HepG2 (cell line): Measurements from ENCODE around the gene USP24. TPM values are rescaled to one million over a fixed set of nuclear protein-coding genes. Genes with fewer than 3 reads are reported as not detected.

Source experiments
- BRCA1 ChIP-seq: sonication (generic); formaldehyde crosslinking; IDR thresholded peaks from 2 replicates; pipeline ENCODE4 v1.4.0; 2020; ENCODE audit warnings: missing genetic modification reagents
- CBX5 ChIP-seq: sonication (generic); formaldehyde crosslinking; IDR thresholded peaks from 2 replicates; pipeline ENCODE4 v1.4.0; 2020; ENCODE audit warnings: missing genetic modification reagents, borderline replicate concordance
- CEBPZ ChIP-seq: IDR thresholded peaks from 2 replicates; pipeline ENCODE4 v1.6.1; 2012; ENCODE audit warnings: low read length, improper control_type of control experiment
- MATR3 ChIP-seq: sonication (generic); formaldehyde crosslinking; IDR thresholded peaks from 2 replicates; pipeline ENCODE4 v1.4.0; 2020; ENCODE audit warnings: missing genetic modification reagents
- MBD4 ChIP-seq: IDR thresholded peaks from 2 replicates; pipeline ENCODE4 v1.6.1; 2012; ENCODE audit warnings: low read length, inconsistent platforms, borderline replicate concordance
- MTA1 ChIP-seq: sonication (generic); formaldehyde crosslinking; IDR thresholded peaks from 2 replicates; pipeline ENCODE4 v1.4.0; 2020; ENCODE audit warnings: missing genetic modification reagents, mild to moderate bottlenecking, borderline replicate concordance
- NFYC ChIP-seq: IDR thresholded peaks from 2 replicates; pipeline ENCODE4 v1.6.1; 2016; ENCODE audit warnings: missing genetic modification reagents, missing compliant biosample characterization
- NPAS2 ChIP-seq: sonication (generic); formaldehyde crosslinking; IDR thresholded peaks from 2 replicates; pipeline ENCODE4 v1.8.0; 2022; ENCODE audit warnings: mild to moderate bottlenecking, missing genetic modification reagents, borderline replicate concordance
- SAP130 ChIP-seq: IDR thresholded peaks from 2 replicates; pipeline ENCODE4 v1.6.1; 2016; ENCODE audit warnings: low read depth
- SNAI1 ChIP-seq: sonication (generic); formaldehyde crosslinking; IDR thresholded peaks from 2 replicates; pipeline ENCODE4 v1.5.0; 2020; ENCODE audit warnings: mild to moderate bottlenecking, missing genetic modification reagents, borderline replicate concordance
- TCF7 ChIP-seq: sonication (generic); IDR thresholded peaks from 2 replicates; pipeline ENCODE4 v1.6.1; 2016; ENCODE audit warnings: antibody characterized with exemption, low read depth
- ZBED4 ChIP-seq: sonication (generic); formaldehyde crosslinking; IDR thresholded peaks from 2 replicates; pipeline ENCODE4 v1.4.0; 2020; ENCODE audit warnings: missing genetic modification reagents, borderline replicate concordance
- ZGPAT ChIP-seq: IDR thresholded peaks from 2 replicates; pipeline ENCODE4 v1.6.1; 2016; ENCODE audit warnings: mild to moderate bottlenecking
- ZNF101 ChIP-seq: sonication (generic); formaldehyde crosslinking; IDR thresholded peaks from 2 replicates; pipeline ENCODE4 v1.4.0; 2020; ENCODE audit warnings: mild to moderate bottlenecking, low read depth, missing genetic modification reagents, borderline replicate concordance
- ZNF280B ChIP-seq: sonication (generic); formaldehyde crosslinking; IDR thresholded peaks from 2 replicates; pipeline ENCODE4 v1.5.0; 2020; ENCODE audit warnings: missing genetic modification reagents, mild to moderate bottlenecking, borderline replicate concordance
- ZNF331 ChIP-seq: sonication (generic); formaldehyde crosslinking; IDR thresholded peaks from 2 replicates; pipeline ENCODE4 v1.4.0; 2020; ENCODE audit warnings: missing genetic modification reagents
- ZNF614 ChIP-seq: IDR thresholded peaks from 2 replicates; pipeline ENCODE4 v1.6.1; 2018; ENCODE audit warnings: missing biosample characterization, missing genetic modification reagents, inconsistent platforms, borderline replicate concordance
- ZNF746 ChIP-seq: sonication (generic); formaldehyde crosslinking; IDR thresholded peaks from 2 replicates; pipeline ENCODE4 v1.8.0; 2022; ENCODE audit warnings: mild to moderate bottlenecking, missing genetic modification reagents
- ZNF790 ChIP-seq: sonication (generic); formaldehyde crosslinking; IDR thresholded peaks from 2 replicates; pipeline ENCODE4 v1.8.0; 2022; ENCODE audit warnings: missing genetic modification reagents, mild to moderate bottlenecking, borderline replicate concordance
- ZSCAN25 ChIP-seq: sonication (generic); formaldehyde crosslinking; IDR thresholded peaks from 2 replicates; pipeline ENCODE4 v1.8.0; 2022; ENCODE audit warnings: mild to moderate bottlenecking, missing genetic modification reagents
- polyA plus RNA-seq, 8 experiments: library from polyadenylated mRNA; depleted of rRNA in 3 of 8; stranded (reverse) in 7 of 8; unstranded in 1 of 8; fragments of >200 nt; fragmentation: Illumina TruSeq in 4 of 8; extraction: Trizol in 4 of 8; gene quantifications; 2 replicates each; pipeline versions ENCODE4 v1.2.1 to v1.2.3, GENCODE V29; 2011 to 2016; ENCODE audit warnings: low read depth in 4 of 8, missing spikeins in 1 of 8, mixed read lengths in 1 of 8; ENCODE audit not compliant: insufficient read depth in 1 of 8
- total RNA-seq, 5 experiments: library from RNA; depleted of rRNA; stranded (reverse); fragments of >200 nt; fragmentation: Illumina TruSeq; extraction: Trizol; gene quantifications; 2 replicates each; pipeline ENCODE4 v1.2.3, GENCODE V29; 2016; ENCODE audit warnings: low read depth in 1 of 5

USP24 gene
- total and polyA plus RNA-seq, 2 of the 13 experiments (the other 11 are each of a cell fraction or from before 2014, with no cell fraction given) = 18.8 to 47.6 TPM

- peak; percentile 80; the same call in 1 of the 2 replicates for TF ChIP-seq MTA1 (CRISPR knock-in tag)
- TF ChIP-seq SNAI1 (CRISPR knock-in tag) = no peak
- no peak for TF ChIP-seq ZNF101 (CRISPR knock-in tag)
- TF ChIP-seq ZNF331 (CRISPR knock-in tag) = peak; percentile 14; the same call in 1 of the 2 replicates
- TF ChIP-seq NFYC (CRISPR knock-in tag) = no peak
- no peak for TF ChIP-seq ZNF280B (CRISPR knock-in tag)
- TF ChIP-seq NPAS2 = no peak
- TF ChIP-seq MATR3 (CRISPR knock-in tag) = no peak
- TF ChIP-seq ZNF746 (CRISPR knock-in tag) = no peak
- no peak for TF ChIP-seq ZNF614
- no peak for TF ChIP-seq ZBED4 (CRISPR knock-in tag)
- no peak for TF ChIP-seq ZSCAN25 (CRISPR knock-in tag)
- TF ChIP-seq SAP130 (CRISPR knock-in tag) = 0 out of 2 replicates have a peak, but pooled peaks have one; percentile 19
- TF ChIP-seq CBX5 = no peak
- no peak for TF ChIP-seq MBD4
- TF ChIP-seq BRCA1 = no peak
- no peak for TF ChIP-seq CEBPZ
- TF ChIP-seq ZGPAT (CRISPR knock-in tag) = no peak
- peak; percentile 68; the same call in 1 of the 2 replicates for TF ChIP-seq TCF7
- no peak for TF ChIP-seq ZNF790
Measured at GRCh38 chr1:55053265-55053954, 161.8 kb downstream of the USP24 start (continued).
